Measurements from ENCODE around the gene DOK3.

The DOK3 gene, protein sequence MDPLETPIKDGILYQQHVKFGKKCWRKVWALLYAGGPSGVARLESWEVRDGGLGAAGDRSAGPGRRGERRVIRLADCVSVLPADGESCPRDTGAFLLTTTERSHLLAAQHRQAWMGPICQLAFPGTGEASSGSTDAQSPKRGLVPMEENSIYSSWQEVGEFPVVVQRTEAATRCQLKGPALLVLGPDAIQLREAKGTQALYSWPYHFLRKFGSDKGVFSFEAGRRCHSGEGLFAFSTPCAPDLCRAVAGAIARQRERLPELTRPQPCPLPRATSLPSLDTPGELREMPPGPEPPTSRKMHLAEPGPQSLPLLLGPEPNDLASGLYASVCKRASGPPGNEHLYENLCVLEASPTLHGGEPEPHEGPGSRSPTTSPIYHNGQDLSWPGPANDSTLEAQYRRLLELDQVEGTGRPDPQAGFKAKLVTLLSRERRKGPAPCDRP

DNA sequence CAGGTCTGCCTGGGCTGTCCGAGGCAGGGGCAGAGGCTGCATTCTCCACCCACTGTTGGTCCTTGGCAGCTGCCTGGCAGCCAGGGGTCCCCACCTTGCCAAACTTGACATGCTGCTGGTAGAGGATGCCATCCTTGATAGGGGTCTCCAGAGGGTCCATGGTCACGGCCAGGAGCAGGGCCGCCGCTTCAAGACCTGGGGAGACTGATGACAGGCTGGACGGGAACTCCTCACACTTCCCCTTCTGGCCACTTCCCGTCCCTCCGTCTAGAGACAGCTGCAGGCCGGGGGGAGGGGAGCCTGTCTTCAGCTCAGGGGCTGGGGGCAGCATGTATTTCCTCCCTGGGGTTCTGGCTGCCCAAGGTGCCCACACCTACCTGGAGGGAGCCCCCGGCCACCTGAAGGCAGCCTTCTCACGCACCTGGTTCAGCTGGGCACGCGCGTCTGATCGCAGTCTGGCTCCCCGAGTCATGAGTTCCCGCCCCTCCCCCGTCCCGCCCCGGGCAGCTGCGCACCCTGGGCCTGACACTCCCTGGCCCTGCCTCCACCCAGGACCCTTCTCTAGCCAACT, at the start of gene DOK3:
DOK3 (minus strand) TSS at position 446 of the 571 bp plus-strand sequence; CDS start at position 160, 286 bp downstream.
- no peak within 1 kb of the TSS for H3K9ac ChIP-seq (ENCODE audit: low read depth, low read length)
- peaks cover 45% of the 10 kb centered on the region for H3K36me3 ChIP-seq (ENCODE audit: insufficient read depth, low read length)
- peaks cover 14% of the 10 kb centered on the region for H4K20me1 ChIP-seq (ENCODE audit: insufficient read depth, low read length)
- ATAC-seq (ENCODE audit: insufficient read depth, low read depth) (no peak), DNase-seq (no peak)
- H3K27me3 ChIP-seq (ENCODE audit: insufficient read depth, low read length, poor library complexity), result no peaks in the 10 kb centered on the region
- no peak for TF ChIP-seq EZH2 (IDR thresholded peaks at IDR 0.05; ENCODE audit: borderline replicate concordance, low read depth, low read length, severe bottlenecking)
- TF ChIP-seq, protein P1, sequence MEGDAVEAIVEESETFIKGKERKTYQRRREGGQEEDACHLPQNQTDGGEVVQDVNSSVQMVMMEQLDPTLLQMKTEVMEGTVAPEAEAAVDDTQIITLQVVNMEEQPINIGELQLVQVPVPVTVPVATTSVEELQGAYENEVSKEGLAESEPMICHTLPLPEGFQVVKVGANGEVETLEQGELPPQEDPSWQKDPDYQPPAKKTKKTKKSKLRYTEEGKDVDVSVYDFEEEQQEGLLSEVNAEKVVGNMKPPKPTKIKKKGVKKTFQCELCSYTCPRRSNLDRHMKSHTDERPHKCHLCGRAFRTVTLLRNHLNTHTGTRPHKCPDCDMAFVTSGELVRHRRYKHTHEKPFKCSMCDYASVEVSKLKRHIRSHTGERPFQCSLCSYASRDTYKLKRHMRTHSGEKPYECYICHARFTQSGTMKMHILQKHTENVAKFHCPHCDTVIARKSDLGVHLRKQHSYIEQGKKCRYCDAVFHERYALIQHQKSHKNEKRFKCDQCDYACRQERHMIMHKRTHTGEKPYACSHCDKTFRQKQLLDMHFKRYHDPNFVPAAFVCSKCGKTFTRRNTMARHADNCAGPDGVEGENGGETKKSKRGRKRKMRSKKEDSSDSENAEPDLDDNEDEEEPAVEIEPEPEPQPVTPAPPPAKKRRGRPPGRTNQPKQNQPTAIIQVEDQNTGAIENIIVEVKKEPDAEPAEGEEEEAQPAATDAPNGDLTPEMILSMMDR (IDR thresholded peaks at IDR 0.05; ENCODE audit: borderline replicate concordance, extremely low read depth, low read length, poor library complexity, severe bottlenecking), result no peak
- H3K9me3 ChIP-seq (ENCODE audit: insufficient read depth, low read length, severe bottlenecking), result no peaks in the 10 kb centered on the region
- peaks cover 7% of the 10 kb centered on the region; the same call in 1 of the 2 replicates for H3K79me2 ChIP-seq (ENCODE audit: insufficient read depth, low read length)
- H3K4me2 ChIP-seq (ENCODE audit: insufficient read depth, low read length), result no peak within 1 kb of the TSS
- H2AFZ ChIP-seq (ENCODE audit: low read depth, low read length), result no peak within 1 kb of the TSS
- no peak within 1 kb of the TSS for H3K4me3 ChIP-seq (ENCODE audit: low read depth in 1 of 2, low read length in 2 of 2)
- H3K4me1 ChIP-seq (ENCODE audit: insufficient read depth, low read length), result peaks cover 5% of the 10 kb centered on the region
- H3K27ac ChIP-seq (ENCODE audit: low read length), result no peak within 1 kb of the TSS

DNA sequence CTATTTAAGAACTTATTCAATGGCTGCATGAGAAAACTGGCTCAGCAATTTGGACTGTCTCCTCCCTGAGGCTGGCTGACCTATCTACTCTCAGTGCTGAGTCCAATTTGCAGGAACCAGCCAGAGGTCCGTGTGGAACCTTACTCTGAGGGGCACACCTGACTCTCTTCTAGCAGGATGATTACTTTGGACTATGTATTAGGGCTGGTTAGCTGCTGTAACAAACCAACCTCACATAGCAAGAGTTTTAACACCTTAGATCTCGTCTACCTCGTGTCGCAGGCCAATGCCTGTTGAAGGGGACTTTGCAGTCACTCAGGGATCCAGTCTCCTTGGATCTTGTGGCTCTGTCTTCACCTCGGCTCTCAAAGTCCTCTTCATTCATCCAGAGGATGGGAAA, 48.2 kb upstream of the DOK3 start:
- no peak for ATAC-seq (ENCODE audit: insufficient read depth, low read depth)
- TF ChIP-seq, protein P1 (IDR thresholded peaks at IDR 0.05; ENCODE audit: borderline replicate concordance, extremely low read depth, low read length, poor library complexity, severe bottlenecking), result no peak
- TF ChIP-seq EZH2 (IDR thresholded peaks at IDR 0.05; ENCODE audit: borderline replicate concordance, low read depth, low read length, severe bottlenecking), result no peak
- peaks cover 20% of the 10 kb centered on the region for H3K4me1 ChIP-seq (ENCODE audit: insufficient read depth, low read length)
- H2AFZ ChIP-seq (ENCODE audit: low read depth, low read length), result no peak overlapping the region
- no peak for DNase-seq
- H4K20me1 ChIP-seq (ENCODE audit: insufficient read depth, low read length), result peaks cover 11% of the 10 kb centered on the region
- H3K36me3 ChIP-seq (ENCODE audit: insufficient read depth, low read length), result peaks cover 8% of the 10 kb centered on the region
- no peak overlapping the region for H3K4me3 ChIP-seq (ENCODE audit: low read depth in 1 of 2, low read length in 2 of 2)
- H3K79me2 ChIP-seq (ENCODE audit: insufficient read depth, low read length), result peaks cover 19% of the 10 kb centered on the region
- H3K27ac ChIP-seq (ENCODE audit: low read length), result no peak overlapping the region
- no peaks in the 10 kb centered on the region for H3K9me3 ChIP-seq (ENCODE audit: insufficient read depth, low read length, severe bottlenecking)
- no peaks in the 10 kb centered on the region for H3K27me3 ChIP-seq (ENCODE audit: insufficient read depth, low read length, poor library complexity)
- H3K9ac ChIP-seq (ENCODE audit: low read depth, low read length), result no peak overlapping the region
- no peak overlapping the region for H3K4me2 ChIP-seq (ENCODE audit: insufficient read depth, low read length)

DNA sequence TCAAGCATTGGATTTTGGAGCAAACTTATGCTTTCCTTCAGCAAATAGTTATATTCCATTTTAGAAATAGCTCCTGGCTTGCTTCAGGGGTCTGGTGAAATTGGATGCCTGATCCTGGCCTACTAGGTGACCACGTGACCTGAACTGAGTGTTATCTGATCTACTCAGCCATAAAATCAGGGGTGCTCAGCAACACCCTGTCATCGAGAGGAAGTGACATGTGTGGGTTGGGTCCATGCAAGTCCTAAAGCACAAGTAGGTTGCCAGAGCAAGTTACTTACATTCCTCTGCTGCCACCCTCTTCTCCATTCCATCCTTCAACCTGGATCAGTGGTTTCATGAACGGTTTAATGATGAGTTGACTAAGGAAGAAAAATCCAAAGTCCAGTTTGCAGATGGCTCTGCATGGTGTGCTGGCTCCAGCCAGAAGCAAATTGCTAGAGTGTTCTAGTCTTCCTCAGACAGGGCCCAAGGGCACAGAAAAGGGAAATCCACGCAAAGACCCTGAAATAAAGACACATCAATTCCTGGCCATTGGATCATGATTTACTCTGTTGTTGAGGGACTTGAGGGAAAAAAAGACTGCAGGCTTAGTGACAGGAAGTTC, 47.5 kb upstream of the DOK3 start:
- peaks cover 18% of the 10 kb centered on the region for H4K20me1 ChIP-seq (ENCODE audit: insufficient read depth, low read length)
- H3K79me2 ChIP-seq (ENCODE audit: insufficient read depth, low read length), result peaks cover 26% of the 10 kb centered on the region
- H3K4me1 ChIP-seq (ENCODE audit: insufficient read depth, low read length), result peaks cover 27% of the 10 kb centered on the region
- no peak overlapping the region for H3K27ac ChIP-seq (ENCODE audit: low read length)
- no peaks in the 10 kb centered on the region for H3K9me3 ChIP-seq (ENCODE audit: insufficient read depth, low read length, severe bottlenecking)
- H3K27me3 ChIP-seq (ENCODE audit: insufficient read depth, low read length, poor library complexity), result no peaks in the 10 kb centered on the region
- H3K36me3 ChIP-seq (ENCODE audit: insufficient read depth, low read length), result peaks cover 14% of the 10 kb centered on the region
- no peak overlapping the region for H3K4me2 ChIP-seq (ENCODE audit: insufficient read depth, low read length)
- H2AFZ ChIP-seq (ENCODE audit: low read depth, low read length), result no peak overlapping the region
- TF ChIP-seq, protein P1 (IDR thresholded peaks at IDR 0.05; ENCODE audit: borderline replicate concordance, extremely low read depth, low read length, poor library complexity, severe bottlenecking), result no peak
- TF ChIP-seq EZH2 (IDR thresholded peaks at IDR 0.05; ENCODE audit: borderline replicate concordance, low read depth, low read length, severe bottlenecking), result no peak
- ATAC-seq (ENCODE audit: insufficient read depth, low read depth) (no peak), DNase-seq (no peak)
- H3K9ac ChIP-seq (ENCODE audit: low read depth, low read length), result no peak overlapping the region
- H3K4me3 ChIP-seq (ENCODE audit: low read depth in 1 of 2, low read length in 2 of 2), result no peak overlapping the region

Measured in DND-41 (cell line).